ENCODE data around the gene TLR2. TPM values are rescaled to one million over a fixed set of nuclear protein-coding genes. Genes with fewer than 3 reads are reported as not detected.

TLR2 gene
- total and polyA plus RNA-seq, 10 of the 15 experiments (the other 5 are each of a cell fraction or from before 2014, with no cell fraction given): under 0.01 to 0.19 (median 0.06) TPM; not detected in 4

- CTCF ChIA-PET: interaction anchor here (0.9 to 4.6 kb wide), 2 partner anchors 197 to 299 kb away, joined by 3 to 142 read pairs; partner anchors contain the start of gene MND1
- WGBS (ENCODE audit: insufficient coverage, insufficient replicate concordance, low lambda C conversion rate, missing lambda C conversion rate): 67% methylated on average over 7 of the region's 7 CpGs
These were observed 42.5 kb upstream of the TLR2 start for GRCh38 chr4:153641532-153641931.

More at GRCh38 chr4:153641532-153641931, 42.5 kb upstream of the TLR2 start:
- Histone ChIP-seq H3K4me2 (ENCODE audit: control insufficient read depth, insufficient read depth) (no peak overlapping the region), H3K27me3 (replicated peaks in 1 of 2; ENCODE audit: control insufficient read depth in 2 of 2, insufficient read depth in 2 of 2, low read length in 1 of 2) (no peaks in the 10 kb centered on the region), H3K4me1 (ENCODE audit: control insufficient read depth, insufficient read depth, low read length) (peaks cover 6% of the 10 kb centered on the region; the same call in 1 of the 2 replicates), H3K36me3 (ENCODE audit: control insufficient read depth in 2 of 2, insufficient read depth in 2 of 2, low read length in 1 of 2) (peaks cover 5% of the 10 kb centered on the region in 2 experiments; a peak in 3 of 4 replicates), H3K27ac (ENCODE audit: control insufficient read depth, insufficient read depth) (no peak overlapping the region), H3K9ac (ENCODE audit: control insufficient read depth, insufficient read depth, low read length) (no peak overlapping the region), H3K4me3 (no peak overlapping the region), H2AFZ (ENCODE audit: control insufficient read depth, low read depth, low read length) (no peak overlapping the region), H3K9me3 (replicated peaks; ENCODE audit: control insufficient read depth, insufficient read depth, low read length) (no peaks in the 10 kb centered on the region; the same call in 2 of the 3 replicates), H4K20me1 (ENCODE audit: control insufficient read depth, insufficient read depth) (no peaks in the 10 kb centered on the region), H3K79me2 (ENCODE audit: control insufficient read depth, insufficient read depth, low read length) (no peaks in the 10 kb centered on the region)
- ATAC-seq (peak; percentile 30), FAIRE-seq (no peak), DNase-seq (ENCODE audit: low read depth, low spot score) (no peak)
- no TSS peak for BruUV-seq (replicated peaks)
- TF ChIP-seq BRCA1 (IDR thresholded peaks at IDR 0.05; ENCODE audit: low read depth, low read length) (no peak), MEF2A (IDR thresholded peaks at IDR 0.05; ENCODE audit: insufficient read depth, low read depth, low read length) (no peak), SMAD5 (IDR thresholded peaks at IDR 0.05; ENCODE audit: low read depth) (no peak), RUNX3 (IDR thresholded peaks at IDR 0.05; ENCODE audit: low read length) (peak; percentile 37), NFIC (IDR thresholded peaks at IDR 0.05; ENCODE audit: low read depth, low read length) (no peak), IKZF2 (IDR thresholded peaks at IDR 0.05) (no peak), GABPA (IDR thresholded peaks at IDR 0.05; ENCODE audit: low read depth) (no peak), SMAD1 (IDR thresholded peaks at IDR 0.05; ENCODE audit: low read depth, partially characterized antibody) (no peak), YBX1 (IDR thresholded peaks at IDR 0.05) (no peak), SRF (IDR thresholded peaks at IDR 0.05; ENCODE audit: low read depth in 2 of 2, low read length in 2 of 2) (no peak), ZNF687 (IDR thresholded peaks at IDR 0.05) (0 out of 2 replicates have a peak, but pooled peaks have one; percentile 28), CHD2 (IDR thresholded peaks at IDR 0.05; ENCODE audit: borderline replicate concordance, low read depth, low read length) (no peak), NKRF (conservative IDR thresholded peaks at IDR 0.05) (no peak), PAX8 (IDR thresholded peaks at IDR 0.05) (no peak), PKNOX1 (IDR thresholded peaks at IDR 0.05) (no peak), TCF12 (IDR thresholded peaks at IDR 0.05; ENCODE audit: low read depth, low read length) (no peak)
- RAD21 ChIA-PET (ENCODE audit: unreplicated experiment): interaction anchor here (0.7 to 7.1 kb wide), 2 partner anchors 296 to 511 kb away, joined by 3 to 77 read pairs; partner anchors contain the start of gene MND1
- SMC1A ChIA-PET (ENCODE audit: uncharacterized antibody, unreplicated experiment): interaction anchor here (5.0 kb wide), 1 partner anchor 298 kb away, joined by 97 read pairs; the partner anchor contains the start of gene MND1
- POLR2A ChIA-PET: interaction anchor here (0.7 kb wide), 1 partner anchor 499 kb away, joined by 3 read pairs; no protein-coding TSS in a partner anchor
- in situ Hi-C loops (cut with MboI) (loop anchor here (10.0 kb wide), 1 partner anchor 497 kb away; no protein-coding TSS in a partner anchor), intact Hi-C loops (cut with micrococcal nuclease; ENCODE audit: unreplicated experiment) (loop anchor here (5.0 kb wide), 1 partner anchor 154 kb away; no protein-coding TSS in a partner anchor)

Data from GM12878 (cell line).